ENCODE results near the gene RAD9A.

GRCh38 chr11:67344264-67344663 lies 47.5 kb upstream of the RAD9A start:
- TF ChIP-seq EZH2 (IDR thresholded peaks at IDR 0.05) (no peak), CTCF (IDR thresholded peaks at IDR 0.05) (no peak)
